ACC112 (cell line): ENCODE data around the gene UPK1B.

Source experiments
- H2AFZ ChIP-seq: fragments of 200-600 bp; sonication (generic); one replicate; pipeline ENCODE4 v1.6.0; 2017; ENCODE audit warnings: antibody characterized with exemption, low read length; ENCODE audit not compliant: unreplicated experiment
- H3K27ac ChIP-seq: fragments of 200-600 bp; sonication (generic); 2 replicates; pipeline ENCODE4 v1.5.1; 2014; ENCODE audit warnings: low read depth, mild to moderate bottlenecking, antibody characterized with exemption, low read length, moderate library complexity
- H3K27me3 ChIP-seq: fragments of 200-600 bp; sonication (generic); 2 replicates; pipeline ENCODE4 v1.6.1; 2014; ENCODE audit warnings: mild to moderate bottlenecking, antibody characterized with exemption, low read length, moderate library complexity, mixed read lengths; ENCODE audit not compliant: insufficient read depth
- H3K36me3 ChIP-seq: fragments of 200-600 bp; sonication (generic); 2 replicates; pipeline ENCODE4 v1.6.1; 2016; ENCODE audit warnings: mild to moderate bottlenecking, antibody characterized with exemption, low read length, moderate library complexity, mixed read lengths; ENCODE audit not compliant: insufficient read depth
- H3K4me1 ChIP-seq: fragments of 200-600 bp; sonication (generic); one replicate; pipeline ENCODE4 v1.6.1; 2016; ENCODE audit warnings: low read length, mixed read lengths; ENCODE audit not compliant: insufficient read depth, unreplicated experiment, control insufficient read depth
- H3K4me3 ChIP-seq: fragments of 200-600 bp; sonication (generic); 2 replicates; pipeline ENCODE4 v1.5.1; 2014; ENCODE audit warnings: mild to moderate bottlenecking, low read depth, low read length
- H3K79me2 ChIP-seq: fragments of 200-600 bp; sonication (generic); one replicate; pipeline ENCODE4 v1.6.0; 2016; ENCODE audit warnings: low read length; ENCODE audit not compliant: control insufficient read depth, unreplicated experiment, insufficient read depth

UPK1B gene

GRCh38 chr3:119221779-119222320 is 48.5 kb downstream of the UPK1B start:
- Histone ChIP-seq H3K27ac (no peak overlapping the region), H3K36me3 (peaks cover 20% of the 10 kb centered on the region), H3K27me3 (no peaks in the 10 kb centered on the region), H3K79me2 (no peaks in the 10 kb centered on the region), H3K4me3 (no peak overlapping the region), H3K4me1 (no peaks in the 10 kb centered on the region), H2AFZ (no peak overlapping the region)

- peaks cover 20% of the 10 kb centered on the region for H3K36me3 ChIP-seq
These were observed 49.0 kb downstream of the UPK1B start for GRCh38 chr3:119222391-119222790.

GRCh38 chr3:119223511-119223910 is 50.1 kb downstream of the UPK1B start:
- no peaks in the 10 kb centered on the region for H3K4me1 ChIP-seq
- peaks cover 20% of the 10 kb centered on the region for H3K36me3 ChIP-seq
- H3K27me3 ChIP-seq: no peaks in the 10 kb centered on the region
- no peak overlapping the region for H3K4me3 ChIP-seq
- no peak overlapping the region for H2AFZ ChIP-seq
- H3K27ac ChIP-seq: no peak overlapping the region
- H3K79me2 ChIP-seq: no peaks in the 10 kb centered on the region

More at GRCh38 chr3:119222391-119222790, 49.0 kb downstream of the UPK1B start:
- H3K27me3 ChIP-seq: no peaks in the 10 kb centered on the region
- H2AFZ ChIP-seq: no peak overlapping the region
- no peaks in the 10 kb centered on the region for H3K4me1 ChIP-seq
- H3K4me3 ChIP-seq: no peak overlapping the region
- no peak overlapping the region for H3K27ac ChIP-seq
- no peaks in the 10 kb centered on the region for H3K79me2 ChIP-seq

- Histone ChIP-seq H3K79me2 (no peaks in the 10 kb centered on the region), H3K36me3 (peaks cover 32% of the 10 kb centered on the region), H3K4me1 (no peaks in the 10 kb centered on the region), H2AFZ (no peak overlapping the region), H3K4me3 (no peak overlapping the region), H3K27me3 (no peaks in the 10 kb centered on the region), H3K27ac (no peak overlapping the region)
These were observed 51.7 kb downstream of the UPK1B start for GRCh38 chr3:119225121-119225520.

GRCh38 chr3:119227070-119227850 is 53.9 kb downstream of the UPK1B start:
- no peaks in the 10 kb centered on the region for H3K79me2 ChIP-seq
- H3K4me3 ChIP-seq: no peak overlapping the region
- no peak overlapping the region for H2AFZ ChIP-seq
- peaks cover 47% of the 10 kb centered on the region for H3K36me3 ChIP-seq
- no peaks in the 10 kb centered on the region for H3K27me3 ChIP-seq
- no peak overlapping the region for H3K27ac ChIP-seq
- no peaks in the 10 kb centered on the region for H3K4me1 ChIP-seq

- Histone ChIP-seq H3K36me3 (peaks cover 47% of the 10 kb centered on the region), H3K4me1 (no peaks in the 10 kb centered on the region)
These were observed 55.2 kb downstream of the UPK1B start for GRCh38 chr3:119228373-119229145.

GRCh38 chr3:119229190-119229589 is 55.8 kb downstream of the UPK1B start:
- no peaks in the 10 kb centered on the region for H3K27me3 ChIP-seq
- H3K4me3 ChIP-seq: no peak overlapping the region
- H3K79me2 ChIP-seq: peaks cover 4% of the 10 kb centered on the region
- peaks cover 48% of the 10 kb centered on the region for H3K36me3 ChIP-seq
- no peak overlapping the region for H2AFZ ChIP-seq
- no peak overlapping the region for H3K27ac ChIP-seq
- H3K4me1 ChIP-seq: no peaks in the 10 kb centered on the region

More at GRCh38 chr3:119228373-119229145, 55.2 kb downstream of the UPK1B start:
- Histone ChIP-seq H3K79me2 (peaks cover 4% of the 10 kb centered on the region), H2AFZ (no peak overlapping the region), H3K4me3 (no peak overlapping the region), H3K27me3 (no peaks in the 10 kb centered on the region), H3K27ac (no peak overlapping the region)

GRCh38 chr3:119230071-119230470 is 56.7 kb downstream of the UPK1B start:
- peaks cover 48% of the 10 kb centered on the region for H3K36me3 ChIP-seq
- no peaks in the 10 kb centered on the region for H3K27me3 ChIP-seq
- H3K27ac ChIP-seq: no peak overlapping the region
- H2AFZ ChIP-seq: no peak overlapping the region
- H3K4me1 ChIP-seq: peaks cover 6% of the 10 kb centered on the region
- H3K79me2 ChIP-seq: peaks cover 4% of the 10 kb centered on the region
- no peak overlapping the region for H3K4me3 ChIP-seq

- Histone ChIP-seq H3K36me3 (peaks cover 47% of the 10 kb centered on the region), H3K27ac (no peak overlapping the region), H3K4me3 (no peak overlapping the region), H3K4me1 (peaks cover 13% of the 10 kb centered on the region), H3K27me3 (no peaks in the 10 kb centered on the region), H2AFZ (no peak overlapping the region), H3K79me2 (peaks cover 4% of the 10 kb centered on the region)
These were observed 57.3 kb downstream of the UPK1B start for GRCh38 chr3:119230745-119231144.

- H2AFZ ChIP-seq: no peak overlapping the region
- no peaks in the 10 kb centered on the region for H3K27me3 ChIP-seq
- peaks cover 35% of the 10 kb centered on the region for H3K36me3 ChIP-seq
- peaks cover 27% of the 10 kb centered on the region for H3K4me1 ChIP-seq
- H3K27ac ChIP-seq: peak overlapping the region; percentile 69
- H3K79me2 ChIP-seq: peaks cover 28% of the 10 kb centered on the region
- H3K4me3 ChIP-seq: 0 out of 2 replicates have a peak overlapping the region, but pooled peaks have one; percentile 0
These were observed 61.2 kb downstream of the UPK1B start for GRCh38 chr3:119234610-119235009.
